GM18507 (cell line): ENCODE data around the gene IFNA5.

Experiments used
- DNase-seq: peaks from one replicate; pipeline ENCODE4 v3.0.0; 2011; ENCODE audit warnings: low read depth; ENCODE audit not compliant: insufficient read length; ENCODE audit errors: extremely low spot score
- FAIRE-seq: peaks from 2 replicates; lab custom pipeline; 2011; peaks lifted over from hg19 to GRCh38; lab: Jason Lieb, UNC

IFNA5 gene

DNA sequence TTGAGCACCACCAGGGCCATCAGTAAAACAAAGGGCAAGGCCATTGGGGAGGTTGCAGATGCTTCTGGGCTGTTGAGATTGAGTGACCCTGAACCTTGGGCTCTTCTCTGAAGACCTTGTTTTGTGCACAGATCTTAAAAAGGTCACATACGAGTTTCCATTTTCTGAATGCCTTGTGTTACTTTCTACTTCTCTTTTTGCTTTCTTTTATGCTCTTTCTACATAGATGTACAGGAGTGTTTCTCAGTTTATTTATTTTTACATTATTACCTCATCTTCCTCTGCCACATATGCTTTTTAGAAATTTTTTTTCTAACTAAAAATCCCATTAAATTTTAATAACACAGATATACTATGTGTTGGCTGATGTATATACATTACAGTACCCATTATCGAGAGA is at the start of gene IFNA5:
IFNA5 (minus strand) TSS at position 101 of the 400 bp plus-strand sequence; CDS start at position 44, 57 bp downstream.
- no peak for DNase-seq

DNA sequence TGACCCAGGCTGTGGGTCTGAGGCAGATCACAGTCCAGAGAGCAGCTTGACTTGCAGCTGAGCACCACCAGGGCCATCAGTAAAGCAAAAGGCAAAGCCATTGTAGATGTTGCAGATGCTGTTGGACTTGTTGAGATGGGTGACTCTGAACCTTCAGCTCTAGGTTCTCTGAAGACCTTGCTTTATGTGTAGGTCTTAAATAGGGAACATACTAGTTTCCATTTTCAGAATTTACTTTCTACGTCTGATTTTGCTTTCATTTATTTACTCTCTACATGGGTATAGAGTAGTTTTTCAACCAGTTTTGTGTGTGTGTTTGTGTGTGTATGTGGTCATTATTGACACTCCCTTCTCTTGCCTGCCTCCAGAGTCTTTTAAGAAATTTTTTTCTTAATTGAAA is 45.7 kb upstream of the IFNA5 start, which contains the start of gene IFNA6:
IFNA6 (minus strand) TSS at position 101 of the 400 bp plus-strand sequence; CDS start at position 101, 0 bp downstream.
- DNase-seq (no peak), FAIRE-seq (no peak)

More for the DNA sequence above, at the start of gene IFNA5:
- FAIRE-seq, result no peak

DNA sequence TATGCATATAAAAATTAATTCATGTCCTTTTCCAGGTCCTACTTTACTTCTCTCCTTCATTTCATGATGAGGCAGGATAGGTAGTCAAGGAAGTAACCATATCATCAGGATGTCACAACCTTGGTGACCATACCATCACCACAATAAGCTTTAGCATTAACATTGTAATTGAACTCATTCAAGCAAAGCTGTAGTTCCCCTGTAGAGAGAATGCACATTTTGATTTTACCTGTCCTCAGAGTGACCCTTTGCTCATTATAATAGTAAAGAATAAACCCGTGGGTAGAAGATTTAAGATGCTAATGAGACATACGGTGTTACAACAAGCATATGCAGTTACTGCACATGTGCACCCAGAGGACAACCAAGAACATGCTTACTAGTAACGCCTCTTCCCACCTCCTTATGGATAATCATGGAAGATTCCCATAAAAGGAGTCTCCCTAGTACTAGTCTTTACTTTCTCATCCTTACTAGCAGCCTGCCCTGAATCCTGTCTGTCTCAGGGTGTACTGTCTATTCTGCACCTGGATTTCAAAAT is 43.4 kb upstream of the IFNA5 start:
- FAIRE-seq, result no peak

GRCh38 chr9:21340735-21341134 is 35.6 kb upstream of the IFNA5 start:
- DNase-seq (no peak), FAIRE-seq (no peak)

More for the DNA sequence above, 43.4 kb upstream of the IFNA5 start:
- DNase-seq, result no peak

GRCh38 chr9:21336457-21336856 is 31.3 kb upstream of the IFNA5 start:
- FAIRE-seq, result no peak
- no peak for DNase-seq

DNA sequence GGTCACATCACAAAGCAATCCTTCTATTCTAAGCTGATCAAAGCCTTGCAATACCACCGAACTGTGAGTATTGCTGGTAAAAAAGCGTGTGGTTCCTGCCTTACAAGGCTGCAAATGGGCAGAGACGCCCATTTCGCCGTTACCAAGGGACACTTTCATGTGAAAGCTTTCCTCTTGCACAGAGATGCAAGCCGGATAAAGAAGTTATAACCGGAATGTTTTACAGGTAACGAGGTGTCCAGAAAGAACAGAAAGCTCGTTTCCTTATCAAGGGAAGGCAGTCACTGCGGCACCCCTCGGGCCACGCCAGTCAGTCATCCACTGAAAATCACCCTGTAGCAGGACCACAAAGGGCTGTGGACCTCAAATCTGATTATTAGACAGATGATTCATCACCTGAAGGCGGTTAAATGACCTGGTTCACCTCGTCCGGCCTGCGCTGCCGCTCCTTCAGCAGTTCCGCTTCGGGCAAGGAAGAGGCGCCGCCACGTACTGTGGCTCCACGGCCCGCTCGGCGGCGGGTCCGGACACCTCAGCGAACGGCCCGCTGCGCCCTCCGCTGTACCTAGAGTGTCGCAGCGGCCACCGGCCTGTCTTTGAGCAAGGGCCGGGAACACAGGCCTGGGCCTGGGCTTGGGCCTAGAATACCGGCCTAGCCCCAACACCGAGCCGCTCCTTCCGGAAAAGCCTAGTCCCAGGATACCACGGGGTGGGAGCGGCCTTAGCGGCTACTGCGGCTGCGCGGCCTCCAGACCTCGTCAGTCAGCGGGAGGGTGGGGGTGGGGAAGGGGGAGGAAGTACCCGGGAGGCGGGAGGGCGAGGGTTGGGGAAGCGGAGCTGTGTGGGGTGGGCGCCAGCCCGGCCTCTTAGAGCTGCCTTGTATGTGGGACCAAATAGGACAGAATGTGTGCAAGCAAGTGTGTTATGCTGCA is 29.9 kb upstream of the IFNA5 start, which contains the start of gene KLHL9:
KLHL9 (minus strand) TSS at position 704 of the 932 bp plus-strand sequence; CDS start at position 159, 545 bp downstream.
- FAIRE-seq, result peak; percentile 97

GRCh38 chr9:21333226-21333625 is 28.1 kb upstream of the IFNA5 start:
- no peak for DNase-seq
- peak; percentile 44 for FAIRE-seq

More for the DNA sequence above, 29.9 kb upstream of the IFNA5 start, which contains the start of gene KLHL9:
- DNase-seq, result peak; percentile 85

DNA sequence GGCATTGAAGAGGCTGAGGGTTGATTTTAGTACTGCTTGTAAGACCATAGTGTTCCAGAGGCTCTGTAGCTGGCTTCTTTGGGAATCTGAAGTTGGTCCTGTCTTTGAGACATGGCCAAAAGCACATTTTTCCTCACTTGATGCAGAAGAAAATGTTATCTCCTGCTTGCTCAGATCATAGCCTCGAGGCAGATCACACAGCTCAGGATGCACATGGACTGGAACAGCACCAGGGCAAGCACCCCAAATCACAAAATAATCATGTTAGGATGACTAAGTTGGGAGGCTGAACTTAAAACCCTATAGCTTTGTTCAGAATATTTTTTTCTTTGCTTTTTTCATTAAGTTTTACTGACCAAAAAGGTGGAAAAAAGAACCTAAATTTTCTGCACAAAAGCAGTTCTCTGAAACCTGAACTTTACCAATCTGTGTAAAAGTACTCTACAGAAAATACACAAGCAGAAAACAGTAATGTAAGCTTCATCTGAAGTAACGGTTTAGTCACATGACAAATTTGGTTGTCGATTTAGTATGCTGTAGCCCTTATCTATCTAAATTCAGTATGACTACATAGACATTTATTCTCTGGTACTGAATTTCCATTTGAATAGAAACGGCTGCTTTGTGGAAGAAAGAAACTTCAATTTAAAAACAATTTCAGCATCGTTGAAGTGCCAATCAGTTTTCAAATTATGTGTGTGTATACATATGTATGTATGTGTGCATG is 26.7 kb upstream of the IFNA5 start:
- no peak for DNase-seq
- FAIRE-seq, result no peak

DNA sequence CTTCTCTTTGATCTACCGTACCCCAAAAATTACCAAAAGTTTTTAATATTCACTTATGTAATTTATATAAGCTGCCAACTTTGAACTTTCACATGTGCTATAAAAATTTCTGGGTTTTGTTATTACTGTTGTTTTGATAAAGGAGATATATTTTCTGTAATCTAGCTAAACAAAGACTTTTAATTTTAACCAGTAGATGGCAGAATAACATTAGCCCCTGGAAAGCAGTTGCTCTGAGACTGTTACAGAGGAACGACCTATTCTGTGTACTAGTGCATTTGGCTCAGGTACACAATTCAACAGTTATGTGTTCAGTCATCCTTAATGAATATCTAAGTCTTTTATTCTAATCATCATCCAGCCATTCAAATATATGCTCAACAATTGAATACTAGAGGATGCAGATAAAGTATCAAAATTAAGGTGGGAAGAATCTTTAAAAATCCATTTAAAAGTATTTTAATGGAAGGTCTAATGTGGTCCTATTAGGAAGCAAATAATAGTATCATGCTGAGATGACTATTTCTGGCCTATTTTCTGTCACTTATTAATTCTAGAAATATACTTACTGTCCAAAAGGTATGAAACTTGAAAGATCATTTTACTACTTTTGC is 21.5 kb upstream of the IFNA5 start:
- FAIRE-seq (peak; percentile 91), DNase-seq (no peak)

- DNase-seq (no peak), FAIRE-seq (no peak)
Observed at GRCh38 chr9:21324047-21324446, 18.9 kb upstream of the IFNA5 start.

DNA sequence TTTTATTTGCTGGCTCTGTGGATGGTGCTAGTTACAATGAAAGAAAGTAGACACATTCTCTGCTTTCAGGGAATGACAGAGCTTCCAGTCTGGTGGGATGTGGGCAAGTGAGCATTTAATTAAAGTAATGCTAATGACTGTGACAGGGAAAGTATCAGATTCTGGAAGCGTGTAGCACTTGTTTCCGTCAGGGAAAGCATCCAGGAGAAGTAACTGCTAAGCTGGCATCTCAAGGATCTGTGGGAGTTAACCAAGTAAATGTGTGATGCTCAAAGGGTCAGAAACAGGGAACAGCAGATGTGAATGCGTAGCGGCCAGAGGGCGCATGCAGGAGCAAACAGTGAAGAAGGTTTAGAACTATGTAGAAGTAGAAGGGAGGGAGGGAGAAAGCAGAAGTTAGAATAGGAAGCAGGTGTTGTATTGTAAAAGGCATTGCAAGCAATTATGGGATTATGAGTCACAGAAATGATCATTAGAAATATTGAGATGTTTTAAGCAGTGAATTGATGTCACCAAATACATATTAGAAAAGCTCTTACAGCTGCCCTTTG is 17.9 kb upstream of the IFNA5 start:
- no peak for DNase-seq
- no peak for FAIRE-seq

DNA sequence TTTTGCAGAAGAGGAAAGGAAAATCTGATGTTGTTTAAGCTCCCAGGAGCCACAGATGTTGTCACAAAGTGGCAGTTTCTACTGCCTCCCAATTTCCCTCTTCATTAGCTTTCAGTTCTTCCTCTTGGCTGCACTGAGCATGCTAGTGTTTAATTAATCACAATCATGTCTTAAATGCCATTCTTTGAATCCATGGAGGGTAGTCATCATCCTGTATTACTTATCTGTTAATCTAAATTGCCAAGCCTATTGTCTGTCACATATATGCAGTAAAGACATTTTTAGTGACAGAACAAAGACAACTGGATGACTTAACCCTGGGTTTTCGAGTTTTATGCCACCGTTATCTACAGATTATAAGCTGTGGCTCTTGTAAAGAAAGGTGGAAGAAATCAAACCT is 15.4 kb upstream of the IFNA5 start:
- FAIRE-seq, result no peak
- DNase-seq, result no peak

GRCh38 chr9:21317956-21318923 is 13.1 kb upstream of the IFNA5 start:
- DNase-seq (no peak), FAIRE-seq (peak; percentile 70)

DNA sequence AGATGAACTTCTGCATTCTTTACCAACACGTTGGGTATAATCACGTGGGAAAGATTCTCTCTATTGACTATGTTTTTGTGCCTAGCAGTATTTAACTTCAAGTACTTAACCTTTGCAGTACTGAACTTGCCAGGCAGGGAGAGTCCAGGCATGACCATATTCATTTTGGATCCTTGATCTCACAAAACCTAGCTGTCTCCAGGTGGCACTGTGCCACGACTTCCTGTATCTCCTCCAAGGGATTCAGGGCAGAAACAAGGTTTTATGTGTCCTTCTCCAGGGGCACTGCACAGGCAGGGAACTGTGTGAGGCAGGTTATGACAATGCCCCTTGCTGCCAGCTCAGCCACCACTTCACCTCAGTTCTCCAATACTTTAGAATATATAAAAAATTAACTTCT is 11.7 kb upstream of the IFNA5 start:
- FAIRE-seq, result no peak
- DNase-seq, result no peak

DNA sequence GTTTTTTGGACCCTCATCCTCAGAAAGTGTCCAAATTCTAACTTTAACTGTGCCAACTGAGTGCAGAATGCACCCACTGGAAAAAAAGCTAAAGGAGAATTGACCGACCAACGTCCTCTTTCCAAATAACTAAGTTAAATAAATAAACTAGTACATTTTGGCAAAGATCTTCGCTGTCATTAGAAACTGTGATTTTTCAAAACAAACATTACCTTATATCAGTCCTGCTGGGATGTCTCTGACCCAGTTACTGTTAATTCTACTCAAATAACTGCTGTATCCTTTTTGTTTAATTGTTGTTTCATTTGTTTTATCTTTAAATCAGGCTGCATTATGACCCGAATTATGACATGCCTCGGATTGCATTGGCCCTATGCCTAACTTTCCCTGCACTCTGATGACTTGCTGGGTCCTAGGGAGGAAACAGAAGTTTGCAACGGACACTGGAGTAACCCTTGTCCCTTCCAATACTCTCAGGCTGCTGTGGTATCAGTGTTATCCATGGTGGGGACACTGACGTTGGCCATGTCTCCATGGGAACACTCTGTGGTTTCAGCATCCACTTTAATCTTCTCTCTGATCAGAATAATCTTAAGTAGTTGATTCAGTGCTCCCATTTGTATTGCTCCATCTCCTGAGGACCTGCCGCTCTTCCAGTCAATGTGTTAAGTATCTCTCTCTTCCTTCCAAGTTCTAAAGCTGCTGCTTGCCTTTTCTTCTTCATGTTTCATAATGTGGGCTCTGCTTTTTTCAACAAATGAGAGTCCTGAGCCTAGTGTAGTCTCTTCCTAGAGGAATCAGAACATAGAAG is 11.1 kb upstream of the IFNA5 start:
- no peak for DNase-seq
- peak; percentile 45 for FAIRE-seq

- no peak for DNase-seq
- no peak for FAIRE-seq
Observed at GRCh38 chr9:21314152-21314551, 9.0 kb upstream of the IFNA5 start.

DNA sequence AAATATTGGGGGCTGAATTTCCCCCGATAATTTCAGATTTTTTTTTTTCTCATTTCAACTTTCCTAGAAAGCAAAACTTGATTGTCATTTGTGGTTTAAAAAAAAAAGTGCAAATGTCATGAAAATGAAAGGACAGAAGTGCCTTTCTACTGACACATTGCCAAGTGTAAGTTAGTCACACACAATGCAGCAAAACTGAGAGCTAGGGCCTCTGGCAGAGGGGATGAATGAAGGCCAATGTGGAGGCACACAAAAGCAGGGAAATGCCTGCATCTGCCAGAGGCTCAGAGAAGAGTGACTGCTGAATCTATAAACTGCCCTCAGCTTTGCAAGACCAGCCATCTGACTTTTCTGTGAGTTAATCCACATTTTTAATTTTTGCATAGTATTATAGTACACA is 6.8 kb upstream of the IFNA5 start:
- FAIRE-seq (peak; percentile 68), DNase-seq (no peak)
